Mammary epithelial cell (primary cell): ENCODE results near the gene C6orf62.
"Not testable (repeated sequence)": the region's sequence is repeated elsewhere in the genome, so short reads cannot be mapped to it uniquely, and the experiment has no call there.

Experiments used
- EZH2 ChIP-seq: IDR thresholded peaks from 2 replicates; pipeline ENCODE4 v1.6.1; 2012; ENCODE audit warnings: low read length, inconsistent platforms, borderline replicate concordance
- TF ChIP-seq, protein P1 (sequence below), 2 donors: IDR thresholded peaks in 1 of 2; conservative IDR thresholded peaks in 1 of 2; 2 replicates each; pipeline ENCODE4 v1.5.1; 2011 to 2012; ENCODE audit warnings: inconsistent platforms in 2 of 2, low read length in 2 of 2, mild to moderate bottlenecking in 2 of 2, control low read depth in 1 of 2, low read depth in 1 of 2; ENCODE audit not compliant: insufficient read depth in 1 of 2; ENCODE audit errors: extremely low read depth in 1 of 2

GRCh38 chr6:24716602-24717148 is 2.3 kb downstream of the C6orf62 start:
- TF ChIP-seq, protein P1, sequence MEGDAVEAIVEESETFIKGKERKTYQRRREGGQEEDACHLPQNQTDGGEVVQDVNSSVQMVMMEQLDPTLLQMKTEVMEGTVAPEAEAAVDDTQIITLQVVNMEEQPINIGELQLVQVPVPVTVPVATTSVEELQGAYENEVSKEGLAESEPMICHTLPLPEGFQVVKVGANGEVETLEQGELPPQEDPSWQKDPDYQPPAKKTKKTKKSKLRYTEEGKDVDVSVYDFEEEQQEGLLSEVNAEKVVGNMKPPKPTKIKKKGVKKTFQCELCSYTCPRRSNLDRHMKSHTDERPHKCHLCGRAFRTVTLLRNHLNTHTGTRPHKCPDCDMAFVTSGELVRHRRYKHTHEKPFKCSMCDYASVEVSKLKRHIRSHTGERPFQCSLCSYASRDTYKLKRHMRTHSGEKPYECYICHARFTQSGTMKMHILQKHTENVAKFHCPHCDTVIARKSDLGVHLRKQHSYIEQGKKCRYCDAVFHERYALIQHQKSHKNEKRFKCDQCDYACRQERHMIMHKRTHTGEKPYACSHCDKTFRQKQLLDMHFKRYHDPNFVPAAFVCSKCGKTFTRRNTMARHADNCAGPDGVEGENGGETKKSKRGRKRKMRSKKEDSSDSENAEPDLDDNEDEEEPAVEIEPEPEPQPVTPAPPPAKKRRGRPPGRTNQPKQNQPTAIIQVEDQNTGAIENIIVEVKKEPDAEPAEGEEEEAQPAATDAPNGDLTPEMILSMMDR (conservative IDR thresholded peaks at IDR 0.05 in 1 of 2, IDR thresholded peaks at IDR 0.05 in 1 of 2; ENCODE audit: extremely low read depth in 1 of 2, insufficient read depth in 1 of 2, low read depth in 1 of 2, low read length in 2 of 2) = not testable (repeated sequence)
- not testable (repeated sequence) for TF ChIP-seq EZH2
